NCI-H1417 (cell line): Measurements from ENCODE around the gene ABLIM1.
"Not testable (repeated sequence)": the region's sequence is repeated elsewhere in the genome, so short reads cannot be mapped to it uniquely, and the experiment has no call there.

Source experiments
- DNase-seq, 3 experiments: peaks; one replicate each; lab custom pipeline; 2025; lab: John Stamatoyannopoulos, UW

ABLIM1 gene

GRCh38 chr10:114658175-114658574, at the start of gene ABLIM1:
TSS of gene ABLIM1 (minus strand) at chr10:114658275. CDS start at chr10:114658200, 75 bp downstream.
- no peak for DNase-seq

- no peak for DNase-seq
Observed at GRCh38 chr10:114706458-114707055, 48.5 kb upstream of the ABLIM1 start.

- no peak for DNase-seq
Observed at GRCh38 chr10:114704679-114705078, 46.6 kb upstream of the ABLIM1 start.

GRCh38 chr10:114703377-114704107, 45.5 kb upstream of the ABLIM1 start:
- DNase-seq, result peak in 2 of 3 experiments; percentile 4 to 48

- DNase-seq, result no peak
Observed at GRCh38 chr10:114698271-114699061, 40.4 kb upstream of the ABLIM1 start.

GRCh38 chr10:114697061-114697598, 39.1 kb upstream of the ABLIM1 start:
- no peak for DNase-seq

GRCh38 chr10:114696301-114696700, 38.2 kb upstream of the ABLIM1 start:
- not testable (repeated sequence) for DNase-seq

GRCh38 chr10:114694752-114695151, 36.7 kb upstream of the ABLIM1 start:
- peak in 1 of 3 experiments; percentile 2 for DNase-seq

GRCh38 chr10:114694062-114694461, 36.0 kb upstream of the ABLIM1 start:
- DNase-seq, result no peak

GRCh38 chr10:114691442-114691941, 33.4 kb upstream of the ABLIM1 start:
- DNase-seq, result no peak

- DNase-seq, result no peak
Observed at GRCh38 chr10:114688786-114689185, 30.7 kb upstream of the ABLIM1 start.

- DNase-seq, result peak in 2 of 3 experiments; percentile 41 to 60
Observed at GRCh38 chr10:114687459-114687858, 29.4 kb upstream of the ABLIM1 start.

- DNase-seq, result no peak
Observed at GRCh38 chr10:114686013-114686412, 27.9 kb upstream of the ABLIM1 start.

GRCh38 chr10:114685456-114685855, 27.4 kb upstream of the ABLIM1 start:
- no peak for DNase-seq

GRCh38 chr10:114684822-114685209, 26.7 kb upstream of the ABLIM1 start:
- no peak for DNase-seq

GRCh38 chr10:114684084-114684821, 26.2 kb upstream of the ABLIM1 start:
- no peak for DNase-seq

- no peak for DNase-seq
Observed at GRCh38 chr10:114683593-114683992, 25.5 kb upstream of the ABLIM1 start.

- DNase-seq, result no peak
Observed at GRCh38 chr10:114683162-114683561, 25.1 kb upstream of the ABLIM1 start.

- peak in 1 of 3 experiments; percentile 36 for DNase-seq
Observed at GRCh38 chr10:114682532-114682931, 24.5 kb upstream of the ABLIM1 start.

GRCh38 chr10:114682121-114682520, 24.0 kb upstream of the ABLIM1 start:
- DNase-seq, result peak in 1 of 3 experiments; percentile 36

- no peak for DNase-seq
Observed at GRCh38 chr10:114681542-114681941, 23.5 kb upstream of the ABLIM1 start.
